Spleen (tissue), 11 donors: ENCODE data around the gene ZC3H12D. TPM values are rescaled to one million over a fixed set of nuclear protein-coding genes. Genes with fewer than 3 reads are reported as not detected.
"Not testable (repeated sequence)": the region's sequence is repeated elsewhere in the genome, so short reads cannot be mapped to it uniquely, and the experiment has no call there.

Experiments used
- DNase-seq: peaks from one replicate; pipeline ENCODE4 v3.0.0-alpha.2; 2020
- H3K27ac ChIP-seq, 8 donors: fragments of 200-600 bp; sonication (generic) in 7 of 8; 1 replicate in 4 of 8; 2 replicates in 4 of 8; pipeline versions ENCODE4 v1.5.0 to v1.8.0; 2016 to 2021; ENCODE audit warnings: inconsistent platforms in 4 of 8, mild to moderate bottlenecking in 4 of 8, moderate library complexity in 1 of 8
- H3K27me3 ChIP-seq, 7 donors: fragments of 200-600 bp; sonication (generic) in 6 of 7; replicated peaks in 1 of 7; 1 replicate in 4 of 7; 2 replicates in 3 of 7; pipeline versions ENCODE4 v1.5.0 to v1.8.0; 2016 to 2021; ENCODE audit warnings: inconsistent platforms in 3 of 7, mild to moderate bottlenecking in 1 of 7
- H3K36me3 ChIP-seq, 6 donors: fragments of 200-600 bp; sonication (generic) in 5 of 6; 1 replicate in 4 of 6; 2 replicates in 2 of 6; pipeline versions ENCODE4 v1.5.0 to v1.8.0; 2016 to 2021; ENCODE audit warnings: inconsistent platforms in 2 of 6
- H3K4me1 ChIP-seq, 6 donors: fragments of 200-600 bp; sonication (generic) in 5 of 6; 1 replicate in 3 of 6; 2 replicates in 3 of 6; pipeline versions ENCODE4 v1.5.0 to v1.8.0; 2016 to 2021; ENCODE audit warnings: inconsistent platforms in 3 of 6
- H3K4me3 ChIP-seq, 8 donors: fragments of 200-600 bp; sonication (generic) in 7 of 8; 1 replicate in 4 of 8; 2 replicates in 4 of 8; pipeline versions ENCODE4 v1.5.0 to v1.8.0; 2016 to 2021; ENCODE audit warnings: inconsistent platforms in 4 of 8, mild to moderate bottlenecking in 4 of 8, moderate library complexity in 2 of 8
- H3K9me3 ChIP-seq, 8 donors: fragments of 200-600 bp; sonication (generic) in 7 of 8; 1 replicate in 4 of 8; 2 replicates in 4 of 8; pipeline versions ENCODE4 v1.5.0 to v1.8.0; 2016 to 2021; ENCODE audit warnings: inconsistent platforms in 4 of 8
- POLR2A ChIP-seq, 3 donors: fragments of 450-650 bp; IDR thresholded peaks; one replicate each; pipeline ENCODE4 v1.5.1; 2017; ENCODE audit warnings: antibody characterized with exemption in 3 of 3, mild to moderate bottlenecking in 1 of 3
- POLR2AphosphoS5 ChIP-seq, 3 donors: sonication (generic); formaldehyde crosslinking; IDR thresholded peaks; one replicate each; pipeline ENCODE4 v1.5.1; 2017; ENCODE audit warnings: antibody characterized with exemption in 3 of 3
- WGBS, 5 donors: extraction: QIAGEN DNeasy Blood & Tissue Kit in 3 of 5; methylation state at CpG; one replicate each; pipeline versions ENCODE4 v1.1.5 to v1.1.7; 2013 to 2018; 5-methylcytosine and 5-hydroxymethylcytosine counted together
- intact Hi-C: fragments of 100-400 bp; cut with DNase I; formaldehyde crosslinking; loops from one replicate; pipeline ENCODE4 v1.15.0; 2023; ENCODE audit warnings: low total_unique reads
- polyA plus RNA-seq, 3 donors: library from polyadenylated mRNA; stranded (reverse); fragments of 200-250 nt; gene quantifications; one replicate each; pipeline ENCODE4 v1.2.1, GENCODE V29; 2013
- total RNA-seq, 7 donors: library from RNA; depleted of rRNA in 3 of 7; stranded (reverse); fragments of >200 nt in 3 of 7; fragmentation: NEBNext Ultra II Directional in 4 of 7; extraction: Animal tissue kit (Norgen Biotek cat#: 25700) in 4 of 7; gene quantifications; one replicate each; pipeline versions ENCODE4 v1.1.0 to v1.2.1, GENCODE V29; 2016 to 2021
- TF ChIP-seq, protein P1 (sequence below), 11 experiments: fragments of 200-600 bp in 7 of 11; fragments of 450-650 bp in 4 of 11; sonication (generic) in 4 of 11; IDR thresholded peaks in 8 of 11; conservative IDR thresholded peaks in 3 of 11; 1 replicate in 7 of 11; 2 replicates in 4 of 11; pipeline versions ENCODE4 v1.4.0 to v1.8.0; 2016 to 2021; ENCODE audit warnings: antibody characterized with exemption in 11 of 11, inconsistent platforms in 4 of 11, mild to moderate bottlenecking in 1 of 11
- donor health status: healthy with polysubstance abuse.
- donor health status: DM: no; HTN: no; CAD: no; lungs with moderate emphysema.
- donor health status: DM: no; HTN: no; CAD: no.
- donor health status: Bipolar disorder and iron deficiency.
- donor health status: healthy.
- donor health status: DM: no; HTN: no; CAD: no.
- donor health status: DM: yes; HTN: yes; CAD: no.

ZC3H12D gene
- total and polyA plus RNA-seq, 10 donors = 15.2 to 38.4 (median 22.8) TPM

GRCh38 chr6:149461670-149462069 is 23.1 kb downstream of the ZC3H12D start:
- 74 to 95% (median 93%) methylated on average over 5 of the region's 5 CpGs for WGBS, 5 donors

DNA sequence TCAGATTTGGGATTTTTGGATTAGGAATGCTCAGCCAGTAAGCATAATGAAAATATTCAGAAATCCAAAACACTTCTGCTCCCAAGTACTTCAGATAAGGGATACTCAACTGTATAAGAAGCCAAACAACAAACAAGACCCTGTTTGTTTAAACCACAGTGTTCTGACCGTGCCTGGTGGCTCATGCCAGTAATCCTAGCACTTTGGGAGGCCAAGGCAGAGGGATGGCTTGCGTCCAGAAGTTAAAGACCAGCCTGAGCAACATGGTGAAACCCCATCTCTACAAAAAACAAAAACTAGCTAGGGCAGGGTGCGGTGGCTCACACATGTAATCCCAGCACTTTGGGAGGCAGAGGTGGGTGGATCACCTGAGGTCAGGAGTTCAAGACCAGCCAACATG is 24.6 kb downstream of the ZC3H12D start:
- H3K27ac ChIP-seq, H3K4me3 ChIP-seq, H3K27me3 ChIP-seq, H3K9me3 ChIP-seq, intact Hi-C loops: not testable (repeated sequence)
- 89 to 95% (median 94%) methylated on average over 3 of the region's 3 CpGs for WGBS, 5 donors
- peaks cover 7 to 22% (median 15%) of the 10 kb centered on the region in 6 donors for H3K4me1 ChIP-seq
- DNase-seq = peak; percentile 32
- peaks cover 0 to 86% (median 28%) of the 10 kb centered on the region in 6 donors for H3K36me3 ChIP-seq

More at GRCh38 chr6:149461670-149462069, 23.1 kb downstream of the ZC3H12D start:
- no peak for DNase-seq
- TF ChIP-seq POLR2A (IDR thresholded peaks at IDR 0.05) (no peak), POLR2AphosphoS5 (IDR thresholded peaks at IDR 0.05) (no peak)
- TF ChIP-seq, protein P1, sequence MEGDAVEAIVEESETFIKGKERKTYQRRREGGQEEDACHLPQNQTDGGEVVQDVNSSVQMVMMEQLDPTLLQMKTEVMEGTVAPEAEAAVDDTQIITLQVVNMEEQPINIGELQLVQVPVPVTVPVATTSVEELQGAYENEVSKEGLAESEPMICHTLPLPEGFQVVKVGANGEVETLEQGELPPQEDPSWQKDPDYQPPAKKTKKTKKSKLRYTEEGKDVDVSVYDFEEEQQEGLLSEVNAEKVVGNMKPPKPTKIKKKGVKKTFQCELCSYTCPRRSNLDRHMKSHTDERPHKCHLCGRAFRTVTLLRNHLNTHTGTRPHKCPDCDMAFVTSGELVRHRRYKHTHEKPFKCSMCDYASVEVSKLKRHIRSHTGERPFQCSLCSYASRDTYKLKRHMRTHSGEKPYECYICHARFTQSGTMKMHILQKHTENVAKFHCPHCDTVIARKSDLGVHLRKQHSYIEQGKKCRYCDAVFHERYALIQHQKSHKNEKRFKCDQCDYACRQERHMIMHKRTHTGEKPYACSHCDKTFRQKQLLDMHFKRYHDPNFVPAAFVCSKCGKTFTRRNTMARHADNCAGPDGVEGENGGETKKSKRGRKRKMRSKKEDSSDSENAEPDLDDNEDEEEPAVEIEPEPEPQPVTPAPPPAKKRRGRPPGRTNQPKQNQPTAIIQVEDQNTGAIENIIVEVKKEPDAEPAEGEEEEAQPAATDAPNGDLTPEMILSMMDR (IDR thresholded peaks at IDR 0.05 in 8 of 11, conservative IDR thresholded peaks at IDR 0.05 in 3 of 11) = no peak
- H3K4me3 ChIP-seq = no peak overlapping the region
- intact Hi-C loops = no loop called here
- H3K4me1 ChIP-seq = peaks cover 7 to 34% (median 28%) of the 10 kb centered on the region in 6 donors
- H3K27me3 ChIP-seq = no peaks in the 10 kb centered on the region
- H3K36me3 ChIP-seq = peaks cover 0 to 72% (median 23%) of the 10 kb centered on the region in 6 donors
- no peaks in the 10 kb centered on the region for H3K9me3 ChIP-seq
- H3K27ac ChIP-seq = no peak overlapping the region

DNA sequence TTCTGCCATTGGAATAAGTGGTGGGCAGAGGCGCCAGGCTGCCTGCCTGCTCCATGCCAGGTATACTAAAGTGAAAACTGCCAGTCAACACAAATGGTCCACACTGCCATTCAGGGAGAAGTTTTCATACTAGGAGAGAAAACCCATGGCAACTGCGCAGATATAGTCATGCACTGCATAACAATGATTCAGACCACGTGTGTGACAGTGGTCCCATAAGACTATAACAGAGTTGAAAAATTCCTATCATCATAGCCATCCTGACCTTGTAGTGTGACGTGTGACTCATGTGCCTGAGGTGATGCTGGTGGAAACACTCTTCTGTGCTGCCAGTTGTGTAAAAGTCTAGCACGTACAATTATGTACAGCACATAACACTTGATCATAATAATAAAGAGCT is 25.1 kb downstream of the ZC3H12D start:
- WGBS, 5 donors = 69 to 90% (median 86%) methylated on average over 5 of the region's 5 CpGs
- no peak overlapping the region for H3K27ac ChIP-seq
- peaks cover 0 to 91% (median 28%) of the 10 kb centered on the region in 6 donors for H3K36me3 ChIP-seq
- no peak for TF ChIP-seq POLR2AphosphoS5 (IDR thresholded peaks at IDR 0.05)
- TF ChIP-seq, protein P1 (IDR thresholded peaks at IDR 0.05 in 8 of 11, conservative IDR thresholded peaks at IDR 0.05 in 3 of 11) = no peak
- TF ChIP-seq POLR2A (IDR thresholded peaks at IDR 0.05) = no peak
- intact Hi-C loops = no loop called here
- H3K4me3 ChIP-seq = no peak overlapping the region
- no peak for DNase-seq
- no peaks in the 10 kb centered on the region for H3K9me3 ChIP-seq
- H3K4me1 ChIP-seq = peaks cover 5 to 22% (median 15%) of the 10 kb centered on the region in 6 donors
- no peaks in the 10 kb centered on the region for H3K27me3 ChIP-seq

DNA sequence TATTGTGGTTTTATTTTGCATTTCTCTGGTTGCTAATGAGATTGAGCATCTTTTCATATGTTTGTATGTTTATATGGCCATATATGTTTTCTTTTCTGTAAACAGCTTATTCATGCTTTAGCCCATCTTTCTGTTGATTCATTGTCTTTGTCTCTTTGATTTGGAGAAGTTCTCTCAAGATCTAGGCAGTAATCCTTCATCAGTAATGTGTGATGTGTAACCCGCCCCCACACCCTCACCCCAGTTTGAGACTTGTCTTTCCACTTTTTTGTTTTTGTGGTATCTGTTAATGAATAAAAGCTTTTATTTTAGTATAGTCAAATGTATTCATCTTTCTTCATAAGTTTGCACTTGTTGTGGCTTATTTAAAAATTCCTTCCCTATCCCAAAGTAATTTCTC is 26.0 kb downstream of the ZC3H12D start:
- WGBS, 5 donors = 75 to 96% (median 85%) methylated on average over 1 of the region's 1 CpG
- no peak overlapping the region for H3K27ac ChIP-seq
- no peaks in the 10 kb centered on the region for H3K27me3 ChIP-seq
- TF ChIP-seq POLR2A (IDR thresholded peaks at IDR 0.05) (no peak), POLR2AphosphoS5 (IDR thresholded peaks at IDR 0.05) (no peak)
- TF ChIP-seq, protein P1 (IDR thresholded peaks at IDR 0.05 in 8 of 11, conservative IDR thresholded peaks at IDR 0.05 in 3 of 11) = no peak
- peaks cover 0 to 98% (median 28%) of the 10 kb centered on the region in 6 donors for H3K36me3 ChIP-seq
- no peak for DNase-seq
- H3K9me3 ChIP-seq = no peaks in the 10 kb centered on the region
- no peak overlapping the region for H3K4me3 ChIP-seq
- peaks cover 10 to 22% (median 17%) of the 10 kb centered on the region in 6 donors for H3K4me1 ChIP-seq
- intact Hi-C loops = no loop called here

DNA sequence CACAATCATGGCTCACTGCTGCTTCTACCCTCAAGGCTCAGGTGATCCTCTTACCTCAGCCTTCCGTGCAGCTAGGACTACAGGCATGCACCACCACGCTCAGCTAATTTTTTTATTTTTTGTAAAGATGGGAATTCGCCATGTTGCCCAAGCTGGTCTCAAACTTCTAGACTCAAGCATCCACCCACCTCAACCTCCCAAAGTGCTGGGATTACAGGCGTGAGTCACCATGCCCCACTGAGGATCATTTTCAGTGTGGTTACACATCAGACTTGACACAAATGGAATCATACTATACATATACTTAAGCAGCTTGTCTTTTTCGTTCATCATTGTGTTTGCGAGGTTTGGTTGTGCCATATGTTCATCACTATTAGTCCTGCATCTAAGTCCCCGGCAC is 26.6 kb downstream of the ZC3H12D start:
- peak; percentile 21 for DNase-seq

More for the DNA sequence above, 26.6 kb downstream of the ZC3H12D start:
- no peak for TF ChIP-seq POLR2A (IDR thresholded peaks at IDR 0.05)
- TF ChIP-seq, protein P1 (IDR thresholded peaks at IDR 0.05 in 8 of 11, conservative IDR thresholded peaks at IDR 0.05 in 3 of 11) = no peak
- TF ChIP-seq POLR2AphosphoS5 (IDR thresholded peaks at IDR 0.05) = no peak
- Histone ChIP-seq H3K27ac (no peak overlapping the region), H3K4me3 (no peak overlapping the region), H3K4me1 (peaks cover 10 to 27% (median 22%) of the 10 kb centered on the region in 6 donors), H3K9me3 (no peaks in the 10 kb centered on the region), H3K27me3 (no peaks in the 10 kb centered on the region), H3K36me3 (peaks cover 0 to 98% (median 28%) of the 10 kb centered on the region in 6 donors)
- WGBS, 5 donors = 94 to 97% (median 96%) methylated on average over 7 of the region's 7 CpGs
- intact Hi-C loops = no loop called here
